HG03460 (cell line): ENCODE data around the gene RBL1.
"Not testable (repeated sequence)": the region's sequence is repeated elsewhere in the genome, so short reads cannot be mapped to it uniquely, and the experiment has no call there.

Experiments
- ATAC-seq: cut with Tn5 transposase; IDR thresholded peaks from one replicate; pipeline ENCODE4 v1.9.1; 2021; ENCODE audit not compliant: unreplicated experiment

RBL1 gene

GRCh38 chr20:37000171-37000570, 95.6 kb downstream of the RBL1 start:
- not testable (repeated sequence) for ATAC-seq

- no peak for ATAC-seq
Measured at GRCh38 chr20:36998652-36999051, 97.1 kb downstream of the RBL1 start.

DNA sequence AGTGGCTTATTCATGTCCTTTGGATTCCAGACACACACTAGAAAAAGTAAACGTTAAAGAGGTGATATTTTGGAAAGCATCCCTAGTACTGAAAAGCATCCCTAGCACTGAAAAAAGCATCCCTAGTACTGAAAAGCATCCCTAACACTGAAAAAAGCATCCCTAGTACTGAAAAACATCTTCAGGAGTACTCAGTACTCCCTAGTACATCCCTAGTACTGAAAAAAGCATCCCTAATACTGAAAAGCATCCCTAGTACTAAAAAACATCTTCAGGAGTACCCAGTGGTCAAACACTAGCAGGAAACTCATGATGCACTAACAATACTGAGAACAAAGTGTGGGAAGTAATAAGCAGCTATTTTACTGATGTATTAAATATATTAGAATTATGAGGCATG, 98.7 kb downstream of the RBL1 start:
- ATAC-seq, result no peak

DNA sequence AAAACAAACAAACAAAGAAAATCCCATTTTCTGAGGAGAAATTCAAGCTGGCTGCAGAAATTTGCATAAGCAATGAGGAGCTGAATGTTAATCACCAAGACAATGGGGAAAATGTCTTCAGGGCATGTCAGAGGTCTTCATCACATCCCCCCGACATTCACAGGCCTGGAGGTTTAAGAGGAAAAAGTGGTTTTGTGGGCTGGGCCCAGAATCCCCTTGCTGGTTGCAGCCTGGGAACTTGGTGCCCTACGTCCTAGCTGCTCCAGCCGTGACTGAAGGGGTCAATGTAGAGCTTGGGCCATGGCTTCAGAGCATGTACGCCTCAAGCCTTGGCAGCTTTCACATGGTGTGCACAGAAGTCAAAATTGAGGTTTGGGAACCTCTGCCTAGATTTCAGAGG, 101.6 kb downstream of the RBL1 start:
- not testable (repeated sequence) for ATAC-seq

DNA sequence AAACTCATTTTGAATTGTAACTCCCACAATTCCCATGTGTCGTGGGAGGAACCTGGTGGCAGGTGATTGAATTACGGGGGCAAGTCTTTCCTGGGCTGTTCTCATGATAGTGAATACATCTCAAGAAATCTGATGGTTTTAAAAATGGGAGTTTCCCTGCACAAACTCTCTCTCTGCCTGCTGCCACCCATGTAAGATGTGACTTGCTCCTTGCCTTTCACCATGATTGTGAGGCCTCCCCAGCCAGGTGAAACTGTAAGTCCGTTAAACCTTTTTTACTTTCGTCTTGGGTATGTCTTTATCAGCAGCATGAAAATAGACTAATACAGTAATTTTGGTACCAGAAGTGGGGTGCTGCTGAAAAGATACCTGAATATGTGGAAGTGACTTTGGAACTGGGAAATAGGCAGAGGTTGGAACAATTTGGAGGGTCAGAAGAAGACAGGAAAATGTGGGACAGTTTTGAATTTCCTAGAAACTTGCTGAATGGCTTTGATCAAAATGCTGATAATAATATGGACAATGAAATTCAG, 102.9 kb downstream of the RBL1 start:
- ATAC-seq, result no peak

DNA sequence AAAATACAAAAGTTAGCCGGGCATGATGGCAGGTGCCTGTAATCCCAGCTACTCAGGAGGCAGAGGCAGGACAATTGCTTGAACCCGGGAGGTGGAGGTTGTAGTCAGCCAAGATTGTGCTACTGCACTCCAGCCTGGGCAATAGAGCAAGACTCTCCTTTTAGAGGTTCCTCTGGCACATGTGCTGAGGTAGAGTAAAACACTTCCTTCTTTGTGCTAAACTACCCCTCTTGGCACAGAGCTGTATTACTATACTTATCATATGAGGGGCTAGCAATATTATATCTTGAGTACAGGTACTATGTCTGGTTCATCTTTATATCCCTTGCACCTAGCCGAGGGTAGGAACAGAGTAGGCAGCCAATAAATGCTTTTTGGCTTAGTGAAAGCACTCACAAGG, 104.1 kb downstream of the RBL1 start:
- ATAC-seq, result no peak

- no peak for ATAC-seq
Measured at GRCh38 chr20:36989797-36990196, 106.0 kb downstream of the RBL1 start.

DNA sequence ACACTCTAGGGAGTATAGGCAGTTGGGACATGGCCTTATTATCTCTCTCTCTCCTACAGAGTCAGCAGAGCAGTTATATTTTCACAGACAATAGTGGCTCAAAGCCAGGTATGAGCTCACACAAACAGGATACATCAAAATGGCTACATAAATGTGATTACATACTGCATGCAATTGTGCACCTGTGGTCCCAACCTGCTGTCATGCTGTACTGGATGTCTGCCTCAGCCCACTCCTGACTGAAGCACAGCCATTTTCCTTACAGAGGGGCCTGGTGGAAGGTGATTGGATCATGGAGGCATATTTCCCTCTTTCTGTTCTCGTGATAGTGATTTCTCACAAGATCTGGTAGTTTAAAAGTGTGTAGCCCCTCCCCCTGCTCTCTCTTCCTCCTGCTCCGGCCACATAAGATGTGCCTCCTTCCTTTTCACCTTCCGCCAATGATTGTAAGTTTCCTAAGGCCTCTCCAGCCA, 107.3 kb downstream of the RBL1 start:
- ATAC-seq, result no peak

GRCh38 chr20:36984257-36984638, 111.5 kb downstream of the RBL1 start:
- no peak for ATAC-seq

DNA sequence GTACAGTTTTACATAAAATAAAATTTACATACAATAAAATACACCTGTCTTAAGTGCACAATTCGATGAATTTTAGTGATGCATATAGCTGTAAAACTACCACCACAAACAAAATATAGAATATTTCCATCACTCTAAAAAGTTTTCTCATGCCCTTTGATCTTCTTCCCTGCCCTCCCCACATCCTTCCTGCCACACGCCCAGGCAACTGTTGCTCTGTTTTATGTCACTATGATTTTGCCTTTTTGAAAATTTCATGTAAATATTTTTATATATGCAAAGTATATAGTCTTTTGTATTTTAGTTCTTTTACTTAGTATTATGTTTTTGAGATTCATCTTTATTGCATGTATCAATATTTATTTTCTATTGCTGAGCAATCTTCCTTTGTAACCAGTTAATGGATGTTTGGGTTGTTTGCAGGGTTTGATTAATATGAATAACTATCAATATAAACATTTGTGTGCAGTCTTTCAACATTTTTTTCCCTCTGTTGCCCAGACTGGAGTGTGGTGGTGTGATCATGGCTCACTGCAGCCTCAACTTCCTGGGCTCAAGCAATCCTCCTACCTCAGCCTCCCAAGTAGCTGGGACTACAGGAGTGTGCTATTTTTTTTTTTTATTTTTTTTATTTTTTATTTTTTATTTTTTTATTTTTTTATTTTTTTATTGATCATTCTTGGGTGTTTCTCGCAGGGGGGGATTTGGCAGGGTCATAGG, 120.5 kb downstream of the RBL1 start:
- ATAC-seq, result no peak

DNA sequence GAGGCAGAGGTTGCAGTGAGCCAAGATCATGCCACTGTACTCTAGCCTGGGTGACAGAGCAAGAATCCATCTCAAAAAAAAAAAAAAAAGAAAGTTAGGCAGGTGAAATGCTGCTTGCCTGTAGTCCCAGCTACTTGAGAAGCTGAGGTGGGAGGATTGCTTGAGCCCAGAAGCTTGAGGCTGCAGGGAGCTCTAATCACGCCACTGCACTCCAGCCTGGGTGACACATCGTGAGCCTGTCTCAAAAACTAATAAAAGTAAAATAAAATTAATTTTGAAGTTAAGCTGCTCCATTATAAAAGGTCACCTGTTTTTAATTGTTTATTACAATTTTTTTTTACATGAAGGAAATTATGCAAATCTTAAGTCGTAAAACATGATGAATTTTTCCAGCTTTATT, 121.1 kb downstream of the RBL1 start:
- ATAC-seq, result no peak

DNA sequence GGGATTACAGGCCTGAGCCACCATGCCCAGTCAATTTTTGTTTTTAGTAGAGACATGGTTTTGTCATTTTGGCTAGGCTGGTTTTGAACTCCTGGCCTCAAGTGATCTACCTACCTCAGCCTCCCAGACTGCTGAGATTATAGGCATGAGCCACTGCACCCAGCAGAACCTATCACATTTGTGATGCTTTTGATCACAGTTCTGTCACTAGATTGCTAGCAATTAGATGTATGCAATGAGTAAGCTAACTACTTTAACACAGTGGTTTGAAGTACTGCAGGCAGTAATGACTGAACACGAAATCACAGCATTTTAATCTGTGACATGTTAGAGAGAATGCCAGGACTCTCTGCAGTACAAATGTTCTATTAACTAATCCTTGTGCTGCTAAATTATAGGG, 124.7 kb downstream of the RBL1 start:
- ATAC-seq, result no peak

GRCh38 chr20:36969478-36970186, 126.2 kb downstream of the RBL1 start:
- no peak for ATAC-seq

DNA sequence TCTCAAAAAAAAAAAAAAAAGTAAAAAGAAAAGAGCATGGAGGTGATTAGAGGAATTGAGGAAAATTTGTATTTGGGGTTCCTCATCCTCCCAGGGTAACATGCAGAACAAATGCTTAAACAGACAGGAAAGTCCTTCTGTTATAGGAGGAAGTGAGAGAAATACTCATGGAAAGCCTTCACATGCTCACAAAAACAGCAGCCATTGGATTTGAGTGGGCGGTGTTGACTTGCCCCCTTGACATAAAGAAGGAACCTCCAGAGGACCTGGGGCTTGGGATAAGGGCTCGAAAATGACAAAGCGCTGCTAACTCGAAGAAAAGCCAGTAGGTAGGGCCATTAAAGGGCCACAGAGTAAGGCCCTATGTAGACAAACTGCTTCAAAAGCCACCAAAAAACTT, 126.7 kb downstream of the RBL1 start:
- no peak for ATAC-seq

- ATAC-seq, result no peak
Measured at GRCh38 chr20:36967636-36968035, 128.2 kb downstream of the RBL1 start.

DNA sequence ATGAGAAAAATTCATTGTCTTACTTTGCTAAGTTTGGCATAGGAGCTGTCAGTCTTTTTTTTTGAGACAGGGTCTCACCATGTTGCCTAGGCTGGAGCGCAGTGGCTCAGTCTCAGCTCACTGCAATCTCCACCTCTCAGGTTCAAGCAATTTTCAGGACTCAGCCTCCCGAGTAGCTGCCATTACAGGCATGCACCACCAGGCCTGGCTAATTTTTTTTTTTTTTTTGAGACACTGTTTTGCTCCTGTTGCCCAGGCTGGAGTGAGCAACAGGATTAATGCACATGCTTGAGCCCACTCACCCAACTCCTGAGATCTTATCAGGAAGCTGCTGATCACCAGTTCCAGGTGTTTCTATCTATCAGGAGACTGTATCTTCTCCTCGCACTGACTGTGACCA, 128.8 kb downstream of the RBL1 start:
- not testable (repeated sequence) for ATAC-seq

GRCh38 chr20:36962354-36962941, 133.3 kb downstream of the RBL1 start:
- not testable (repeated sequence) for ATAC-seq

- no peak for ATAC-seq
Measured at GRCh38 chr20:36959242-36959641, 136.6 kb downstream of the RBL1 start.

DNA sequence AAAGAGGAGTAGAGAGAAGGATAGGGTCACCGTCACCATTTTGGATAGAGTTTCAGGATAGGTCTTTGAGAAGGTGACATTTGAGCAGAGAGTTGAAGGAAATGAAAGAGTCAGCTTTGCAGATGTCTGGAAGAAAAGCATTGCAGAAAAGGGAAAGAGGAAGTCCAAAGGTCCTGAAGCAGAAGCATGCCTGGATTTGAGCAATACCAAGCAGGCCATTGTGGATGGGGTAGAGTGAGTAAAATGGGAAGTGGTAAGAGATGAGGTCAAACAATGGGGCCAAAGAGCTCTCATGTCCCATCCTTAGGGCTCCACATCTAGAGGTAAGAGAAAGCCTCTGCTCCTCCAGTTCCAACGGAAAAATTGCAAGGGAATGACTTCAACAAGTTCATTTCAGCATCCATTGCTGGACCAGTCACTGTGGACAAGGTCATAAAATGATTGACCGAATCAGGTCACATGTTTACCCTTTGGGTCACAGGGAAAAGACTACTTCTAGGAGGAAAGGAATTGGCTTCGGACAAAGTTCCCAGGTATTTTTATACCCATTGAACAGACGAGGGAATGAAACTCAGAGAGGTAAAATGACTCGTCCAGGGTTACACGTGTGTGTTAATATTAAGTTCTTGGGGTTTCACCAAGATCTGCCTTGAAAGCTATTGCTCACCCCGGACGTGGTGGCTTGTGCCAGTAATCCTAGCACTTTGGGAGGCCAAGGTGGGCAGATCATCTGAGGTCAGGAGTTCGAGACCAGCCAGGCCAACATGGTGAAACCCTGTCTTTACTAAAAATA, 137.7 kb downstream of the RBL1 start:
- ATAC-seq, result no peak

DNA sequence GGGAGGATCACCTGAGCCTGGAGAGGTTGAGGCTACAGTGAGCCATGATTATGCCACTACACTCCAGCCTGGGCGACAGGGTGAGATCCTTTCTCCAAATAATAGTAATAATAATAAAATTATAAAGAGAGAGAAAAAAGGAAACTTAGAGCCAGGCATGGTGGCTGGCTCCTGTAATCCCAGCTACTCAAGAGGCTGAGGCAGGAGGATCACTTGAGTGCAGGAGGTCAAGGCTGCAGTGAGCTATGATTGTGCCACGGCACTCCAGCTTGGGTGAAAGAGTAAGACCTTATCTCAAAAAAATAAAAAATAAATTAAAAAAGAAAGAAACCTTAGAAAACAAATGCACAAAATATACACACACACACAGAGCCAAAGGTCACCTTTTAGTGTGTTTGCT, 139.1 kb downstream of the RBL1 start:
- no peak for ATAC-seq

DNA sequence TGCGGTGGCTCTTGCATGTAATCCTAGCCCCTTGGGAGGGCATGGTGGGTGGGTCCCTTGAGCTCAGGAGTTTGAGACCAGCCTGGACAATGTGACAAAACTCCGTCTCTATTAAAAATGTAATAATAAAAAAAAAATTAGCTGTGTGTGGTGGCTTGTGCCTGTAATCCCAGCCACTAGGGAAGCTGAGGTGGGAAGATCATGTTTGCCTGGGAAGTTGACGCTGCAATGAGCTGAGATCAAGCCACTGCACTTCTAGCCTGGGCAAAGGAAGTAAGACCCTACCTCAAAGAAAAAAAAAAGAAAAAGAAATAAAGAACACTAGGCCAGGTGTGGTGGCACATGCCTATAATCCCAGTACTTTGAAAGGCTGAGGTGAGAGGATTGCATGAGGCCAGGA, 139.8 kb downstream of the RBL1 start:
- no peak for ATAC-seq
